Progenitor cell of endocrine pancreas (in vitro differentiated cells): Measurements from ENCODE around the gene OSGEPL1. TPM values are rescaled to one million over a fixed set of nuclear protein-coding genes. Genes with fewer than 3 reads are reported as not detected.
"Not testable (repeated sequence)": the region's sequence is repeated elsewhere in the genome, so short reads cannot be mapped to it uniquely, and the experiment has no call there.

Source experiments
- DNase-seq: peaks from one replicate; pipeline ENCODE4 v3.0.0; 2021; ENCODE audit warnings: low spot score; ENCODE audit not compliant: unreplicated experiment
- H3K27ac Mint-ChIP-seq: 2 replicates; pipeline ENCODE4 v1.8.0; 2021; ENCODE audit warnings: mild to moderate bottlenecking, moderate library complexity, mixed read lengths
- H3K27me3 Mint-ChIP-seq: 2 replicates; pipeline ENCODE4 v1.8.0; 2021; ENCODE audit warnings: mixed read lengths
- H3K36me3 Mint-ChIP-seq: 2 replicates; pipeline ENCODE4 v1.8.0; 2022; ENCODE audit warnings: mixed read lengths; ENCODE audit not compliant: insufficient read depth
- H3K4me1 Mint-ChIP-seq: 2 replicates; pipeline ENCODE4 v1.8.0; 2021; ENCODE audit warnings: low read depth, mixed read lengths
- H3K4me3 Mint-ChIP-seq: 2 replicates; pipeline ENCODE4 v1.8.0; 2021; ENCODE audit warnings: low read depth, mild to moderate bottlenecking, moderate library complexity, mixed read lengths
- H3K9me3 Mint-ChIP-seq: 2 replicates; pipeline ENCODE4 v1.8.0; 2021; ENCODE audit warnings: low read depth, mixed read lengths
- CTCF ChIP-seq: fragments of 200-600 bp; sonication (generic); IDR thresholded peaks from one replicate; pipeline ENCODE4 v1.5.0; 2021; ENCODE audit warnings: antibody characterized with exemption, mild to moderate bottlenecking; ENCODE audit not compliant: unreplicated experiment
- total RNA-seq: library from RNA; stranded (reverse); gene quantifications from 2 replicates; pipeline ENCODE4 v1.2.1, GENCODE V29; 2021

OSGEPL1 gene
- total RNA-seq, 1 donor from 2014 or later, result 12.1 TPM

- TF ChIP-seq CTCF, result no peak
- Mint-ChIP-seq H3K4me1 (no peaks in the 10 kb centered on the region), H3K9me3 (no peaks in the 10 kb centered on the region), H3K4me3 (no peak overlapping the region), H3K36me3 (no peaks in the 10 kb centered on the region), H3K27me3 (no peaks in the 10 kb centered on the region), H3K27ac (no peak overlapping the region)
- no peak for DNase-seq
Observed at GRCh38 chr2:189726271-189726670, 36.3 kb downstream of the OSGEPL1 start.

GRCh38 chr2:189723192-189723591, 39.4 kb downstream of the OSGEPL1 start:
- no peak for DNase-seq
- Mint-ChIP-seq H3K4me1 (no peaks in the 10 kb centered on the region), H3K9me3 (peaks cover 2% of the 10 kb centered on the region), H3K36me3 (no peaks in the 10 kb centered on the region), H3K27me3 (no peaks in the 10 kb centered on the region), H3K4me3 (no peak overlapping the region), H3K27ac (no peak overlapping the region)
- no peak for TF ChIP-seq CTCF

GRCh38 chr2:189719571-189719970, 43.0 kb downstream of the OSGEPL1 start:
- Mint-ChIP-seq H3K27ac (no peak overlapping the region), H3K4me1 (no peaks in the 10 kb centered on the region), H3K9me3 (peaks cover 19% of the 10 kb centered on the region), H3K27me3 (no peaks in the 10 kb centered on the region), H3K4me3 (no peak overlapping the region), H3K36me3 (peaks cover 1% of the 10 kb centered on the region)
- DNase-seq, result no peak
- TF ChIP-seq CTCF, result no peak

- H3K4me1 Mint-ChIP-seq, H3K27me3 Mint-ChIP-seq, DNase-seq, H3K4me3 Mint-ChIP-seq, H3K27ac Mint-ChIP-seq: not testable (repeated sequence)
- Mint-ChIP-seq H3K9me3 (peaks cover 35% of the 10 kb centered on the region), H3K36me3 (peaks cover 11% of the 10 kb centered on the region)
Observed at GRCh38 chr2:189717593-189717992, 45.0 kb downstream of the OSGEPL1 start.

- H3K9me3 Mint-ChIP-seq, result peaks cover 16% of the 10 kb centered on the region
- no peak for DNase-seq
- H3K27ac Mint-ChIP-seq, result no peak overlapping the region
- no peaks in the 10 kb centered on the region for H3K4me1 Mint-ChIP-seq
- no peak overlapping the region for H3K4me3 Mint-ChIP-seq
- H3K36me3 Mint-ChIP-seq, result peaks cover 25% of the 10 kb centered on the region
- H3K27me3 Mint-ChIP-seq, result no peaks in the 10 kb centered on the region
- TF ChIP-seq CTCF, result no peak
Observed at GRCh38 chr2:189709501-189710221, 52.9 kb downstream of the OSGEPL1 start.

GRCh38 chr2:189702071-189702470, 60.5 kb downstream of the OSGEPL1 start:
- no peak overlapping the region for H3K4me3 Mint-ChIP-seq
- H3K27ac Mint-ChIP-seq, result no peak overlapping the region
- no peaks in the 10 kb centered on the region for H3K4me1 Mint-ChIP-seq

More at GRCh38 chr2:189702071-189702470, 60.5 kb downstream of the OSGEPL1 start:
- no peaks in the 10 kb centered on the region for H3K36me3 Mint-ChIP-seq
- H3K9me3 Mint-ChIP-seq, result no peaks in the 10 kb centered on the region
- TF ChIP-seq CTCF, result peak; percentile 16
- H3K27me3 Mint-ChIP-seq, result no peaks in the 10 kb centered on the region
- no peak for DNase-seq
